ENCODE results near the gene ADAM12. TPM values are rescaled to one million over a fixed set of nuclear protein-coding genes. Genes with fewer than 3 reads are reported as not detected.

ADAM12 gene
- total RNA-seq, 1 experiment from 2014 or later: not detected

DNA sequence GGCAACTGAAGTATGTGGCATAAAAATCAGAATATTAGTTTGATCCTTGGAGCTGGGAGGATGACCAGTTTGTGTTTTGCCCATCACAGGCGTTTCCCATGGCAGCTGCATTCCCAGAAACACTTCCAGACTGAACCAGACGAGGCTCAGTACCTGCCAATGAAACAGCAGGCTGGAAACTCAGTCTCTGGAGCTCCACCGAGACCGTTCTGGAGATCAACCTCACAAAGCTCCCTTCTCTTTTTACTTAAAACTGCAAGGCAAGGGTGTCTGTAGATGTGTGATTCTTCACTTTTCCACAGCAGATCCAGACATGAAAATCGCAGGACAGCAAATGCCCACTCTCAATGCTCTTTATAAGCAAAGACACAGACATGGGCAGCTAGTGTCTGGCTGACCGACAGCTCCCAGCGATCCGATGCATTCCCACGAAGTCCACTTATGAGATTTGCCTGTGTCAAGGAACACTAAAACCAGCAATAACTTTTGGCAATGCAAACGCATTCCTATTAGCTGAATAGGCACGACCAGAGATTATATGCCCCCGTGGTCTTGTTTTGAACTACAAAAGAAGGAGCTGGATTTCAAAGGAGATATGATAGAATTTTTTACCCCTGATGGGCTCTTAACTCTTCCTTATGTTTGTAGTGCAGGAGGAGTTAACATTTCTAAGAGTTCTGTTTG is 72.6 kb downstream of the ADAM12 start:
- Histone ChIP-seq H3K9me2 (ENCODE audit: insufficient read depth) (no peaks in the 10 kb centered on the region), H2AFZ (ENCODE audit: low read depth, low read length, poor library complexity, severe bottlenecking) (no peak overlapping the region), H3K27ac (ENCODE audit: low read depth, low read length) (no peak overlapping the region), H3K36me3 (ENCODE audit: control insufficient read depth in 1 of 2, insufficient read depth in 2 of 2, low read length in 2 of 2) (no peaks in the 10 kb centered on the region), H3K4me3 (replicated peaks in 1 of 2; ENCODE audit: low read depth in 1 of 2, low read length in 2 of 2) (no peak overlapping the region), H3K4me1 (ENCODE audit: control insufficient read depth in 1 of 2, insufficient read depth in 2 of 2, low read length in 2 of 2) (no peaks in the 10 kb centered on the region), H3K9ac (ENCODE audit: low read length) (no peak overlapping the region), H3K4me2 (ENCODE audit: low read length) (no peak overlapping the region), H3K79me2 (ENCODE audit: insufficient read depth, low read length) (no peaks in the 10 kb centered on the region), H4K20me1 (ENCODE audit: insufficient read depth) (no peaks in the 10 kb centered on the region), H3K27me3 (ENCODE audit: insufficient read depth, low read length) (peaks cover 49% of the 10 kb centered on the region), H3K9me3 (ENCODE audit: control insufficient read depth in 1 of 2, insufficient read depth in 1 of 2, low read depth in 1 of 2, low read length in 2 of 2) (no peaks in the 10 kb centered on the region)
- no peak for DNase-seq (ENCODE audit: low read depth, low spot score)
- ChIA-PET RAD21 (ENCODE audit: low non-redundant PET in 1 of 2, low total read pairs in 2 of 2, uncharacterized antibody in 2 of 2, unreplicated experiment in 2 of 2) (no interaction called here), POLR2A (no interaction called here), CTCF (no interaction called here)
- intact Hi-C loops (cut with micrococcal nuclease): no loop called here
- ATAC-seq: no peak
- no TSS peak for BruUV-seq (replicated peaks)
- TF ChIP-seq SIN3A (IDR thresholded peaks at IDR 0.05; ENCODE audit: low read depth) (no peak), SRF (IDR thresholded peaks at IDR 0.05; ENCODE audit: low read depth) (no peak), POLR2AphosphoS5 (IDR thresholded peaks at IDR 0.05; ENCODE audit: low read depth, low read length) (no peak), POLR2A (IDR thresholded peaks at IDR 0.05; ENCODE audit: borderline replicate concordance, extremely low read depth, insufficient read depth, insufficient read length) (no peak), RAD21 (IDR thresholded peaks at IDR 0.05; ENCODE audit: low read depth) (no peak), YY1 (IDR thresholded peaks at IDR 0.05; ENCODE audit: extremely low read depth, insufficient replicate concordance, low read depth, low read length) (no peak), EZH2phosphoT487 (IDR thresholded peaks at IDR 0.05; ENCODE audit: borderline replicate concordance) (no peak), FOSL1 (IDR thresholded peaks at IDR 0.05; ENCODE audit: low read depth) (no peak), CEBPB (IDR thresholded peaks at IDR 0.05; ENCODE audit: low read depth) (no peak), ZFX (IDR thresholded peaks at IDR 0.05) (no peak)
- TF ChIP-seq, protein P1, sequence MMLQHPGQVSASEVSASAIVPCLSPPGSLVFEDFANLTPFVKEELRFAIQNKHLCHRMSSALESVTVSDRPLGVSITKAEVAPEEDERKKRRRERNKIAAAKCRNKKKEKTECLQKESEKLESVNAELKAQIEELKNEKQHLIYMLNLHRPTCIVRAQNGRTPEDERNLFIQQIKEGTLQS (IDR thresholded peaks at IDR 0.05): no peak
- TF ChIP-seq, protein P2, sequence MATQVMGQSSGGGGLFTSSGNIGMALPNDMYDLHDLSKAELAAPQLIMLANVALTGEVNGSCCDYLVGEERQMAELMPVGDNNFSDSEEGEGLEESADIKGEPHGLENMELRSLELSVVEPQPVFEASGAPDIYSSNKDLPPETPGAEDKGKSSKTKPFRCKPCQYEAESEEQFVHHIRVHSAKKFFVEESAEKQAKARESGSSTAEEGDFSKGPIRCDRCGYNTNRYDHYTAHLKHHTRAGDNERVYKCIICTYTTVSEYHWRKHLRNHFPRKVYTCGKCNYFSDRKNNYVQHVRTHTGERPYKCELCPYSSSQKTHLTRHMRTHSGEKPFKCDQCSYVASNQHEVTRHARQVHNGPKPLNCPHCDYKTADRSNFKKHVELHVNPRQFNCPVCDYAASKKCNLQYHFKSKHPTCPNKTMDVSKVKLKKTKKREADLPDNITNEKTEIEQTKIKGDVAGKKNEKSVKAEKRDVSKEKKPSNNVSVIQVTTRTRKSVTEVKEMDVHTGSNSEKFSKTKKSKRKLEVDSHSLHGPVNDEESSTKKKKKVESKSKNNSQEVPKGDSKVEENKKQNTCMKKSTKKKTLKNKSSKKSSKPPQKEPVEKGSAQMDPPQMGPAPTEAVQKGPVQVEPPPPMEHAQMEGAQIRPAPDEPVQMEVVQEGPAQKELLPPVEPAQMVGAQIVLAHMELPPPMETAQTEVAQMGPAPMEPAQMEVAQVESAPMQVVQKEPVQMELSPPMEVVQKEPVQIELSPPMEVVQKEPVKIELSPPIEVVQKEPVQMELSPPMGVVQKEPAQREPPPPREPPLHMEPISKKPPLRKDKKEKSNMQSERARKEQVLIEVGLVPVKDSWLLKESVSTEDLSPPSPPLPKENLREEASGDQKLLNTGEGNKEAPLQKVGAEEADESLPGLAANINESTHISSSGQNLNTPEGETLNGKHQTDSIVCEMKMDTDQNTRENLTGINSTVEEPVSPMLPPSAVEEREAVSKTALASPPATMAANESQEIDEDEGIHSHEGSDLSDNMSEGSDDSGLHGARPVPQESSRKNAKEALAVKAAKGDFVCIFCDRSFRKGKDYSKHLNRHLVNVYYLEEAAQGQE (IDR thresholded peaks at IDR 0.05; ENCODE audit: low read depth): no peak
- TF ChIP-seq, protein P3, sequence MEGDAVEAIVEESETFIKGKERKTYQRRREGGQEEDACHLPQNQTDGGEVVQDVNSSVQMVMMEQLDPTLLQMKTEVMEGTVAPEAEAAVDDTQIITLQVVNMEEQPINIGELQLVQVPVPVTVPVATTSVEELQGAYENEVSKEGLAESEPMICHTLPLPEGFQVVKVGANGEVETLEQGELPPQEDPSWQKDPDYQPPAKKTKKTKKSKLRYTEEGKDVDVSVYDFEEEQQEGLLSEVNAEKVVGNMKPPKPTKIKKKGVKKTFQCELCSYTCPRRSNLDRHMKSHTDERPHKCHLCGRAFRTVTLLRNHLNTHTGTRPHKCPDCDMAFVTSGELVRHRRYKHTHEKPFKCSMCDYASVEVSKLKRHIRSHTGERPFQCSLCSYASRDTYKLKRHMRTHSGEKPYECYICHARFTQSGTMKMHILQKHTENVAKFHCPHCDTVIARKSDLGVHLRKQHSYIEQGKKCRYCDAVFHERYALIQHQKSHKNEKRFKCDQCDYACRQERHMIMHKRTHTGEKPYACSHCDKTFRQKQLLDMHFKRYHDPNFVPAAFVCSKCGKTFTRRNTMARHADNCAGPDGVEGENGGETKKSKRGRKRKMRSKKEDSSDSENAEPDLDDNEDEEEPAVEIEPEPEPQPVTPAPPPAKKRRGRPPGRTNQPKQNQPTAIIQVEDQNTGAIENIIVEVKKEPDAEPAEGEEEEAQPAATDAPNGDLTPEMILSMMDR (IDR thresholded peaks at IDR 0.05 in 2 of 3, conservative IDR thresholded peaks at IDR 0.05 in 1 of 3; ENCODE audit: borderline replicate concordance in 1 of 3, insufficient read depth in 1 of 3, low read depth in 2 of 3, low read length in 2 of 3): no peak
- TF ChIP-seq, protein P4, sequence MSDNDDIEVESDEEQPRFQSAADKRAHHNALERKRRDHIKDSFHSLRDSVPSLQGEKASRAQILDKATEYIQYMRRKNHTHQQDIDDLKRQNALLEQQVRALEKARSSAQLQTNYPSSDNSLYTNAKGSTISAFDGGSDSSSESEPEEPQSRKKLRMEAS (IDR thresholded peaks at IDR 0.05): no peak
